ENCODE measurements around the gene POLE2.
A peak's percentile ranks its signal among the peaks of the same experiment; 100 is the strongest.

POLE2 gene

DNA sequence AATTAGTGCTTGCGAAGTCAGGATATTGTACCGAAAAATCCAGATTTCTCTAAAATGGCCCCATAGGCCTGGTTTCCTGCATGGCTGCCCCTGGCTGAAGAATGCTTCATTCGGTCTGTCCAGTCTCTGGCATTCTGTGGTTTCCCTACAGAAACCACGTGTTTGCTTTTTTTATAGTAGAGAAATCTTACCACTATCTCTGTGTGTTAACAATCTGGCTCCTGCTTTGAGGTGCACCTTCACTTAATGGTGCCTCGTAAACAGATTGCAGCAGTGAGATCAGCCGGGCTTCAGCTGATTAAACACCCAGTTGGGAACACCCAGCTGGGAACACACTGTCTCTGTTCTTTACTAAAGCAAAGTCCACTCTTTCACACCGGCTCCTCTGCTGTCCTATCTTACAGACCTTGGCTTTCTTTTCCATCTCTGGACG, 46.3 kb downstream of the POLE2 start:
- TF ChIP-seq RAD21 (IDR thresholded peaks at IDR 0.05; ENCODE audit: low read depth) (no peak), TEAD4 (IDR thresholded peaks at IDR 0.05) (no peak), TAF1 (IDR thresholded peaks at IDR 0.05; ENCODE audit: low read depth) (no peak), CEBPB (IDR thresholded peaks at IDR 0.05) (no peak), EGR1 (IDR thresholded peaks at IDR 0.05) (no peak), ZBTB7A (IDR thresholded peaks at IDR 0.05; ENCODE audit: low read depth) (no peak), FOXM1 (IDR thresholded peaks at IDR 0.05; ENCODE audit: borderline replicate concordance, low read depth) (no peak), NFIC (IDR thresholded peaks at IDR 0.05) (no peak), EP300 (IDR thresholded peaks at IDR 0.05; ENCODE audit: borderline replicate concordance) (no peak), REST (IDR thresholded peaks at IDR 0.05; ENCODE audit: low read depth) (no peak), TCF12 (IDR thresholded peaks at IDR 0.05; ENCODE audit: low read depth) (no peak)
- TF ChIP-seq, protein P1, sequence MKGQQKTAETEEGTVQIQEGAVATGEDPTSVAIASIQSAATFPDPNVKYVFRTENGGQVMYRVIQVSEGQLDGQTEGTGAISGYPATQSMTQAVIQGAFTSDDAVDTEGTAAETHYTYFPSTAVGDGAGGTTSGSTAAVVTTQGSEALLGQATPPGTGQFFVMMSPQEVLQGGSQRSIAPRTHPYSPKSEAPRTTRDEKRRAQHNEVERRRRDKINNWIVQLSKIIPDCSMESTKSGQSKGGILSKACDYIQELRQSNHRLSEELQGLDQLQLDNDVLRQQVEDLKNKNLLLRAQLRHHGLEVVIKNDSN (IDR thresholded peaks at IDR 0.05) = no peak

GRCh38 chr14:49640540-49641417, 47.2 kb downstream of the POLE2 start:
- TF ChIP-seq CEBPB (IDR thresholded peaks at IDR 0.05) (peak; percentile 87), NFIC (IDR thresholded peaks at IDR 0.05) (no peak), CREB1 (IDR thresholded peaks at IDR 0.05; ENCODE audit: low read depth) (no peak)

GRCh38 chr14:49637534-49638078, 50.4 kb downstream of the POLE2 start:
- TF ChIP-seq, protein P1 (IDR thresholded peaks at IDR 0.05) = no peak
- TF ChIP-seq ZBTB7A (IDR thresholded peaks at IDR 0.05; ENCODE audit: low read depth) = no peak

DNA sequence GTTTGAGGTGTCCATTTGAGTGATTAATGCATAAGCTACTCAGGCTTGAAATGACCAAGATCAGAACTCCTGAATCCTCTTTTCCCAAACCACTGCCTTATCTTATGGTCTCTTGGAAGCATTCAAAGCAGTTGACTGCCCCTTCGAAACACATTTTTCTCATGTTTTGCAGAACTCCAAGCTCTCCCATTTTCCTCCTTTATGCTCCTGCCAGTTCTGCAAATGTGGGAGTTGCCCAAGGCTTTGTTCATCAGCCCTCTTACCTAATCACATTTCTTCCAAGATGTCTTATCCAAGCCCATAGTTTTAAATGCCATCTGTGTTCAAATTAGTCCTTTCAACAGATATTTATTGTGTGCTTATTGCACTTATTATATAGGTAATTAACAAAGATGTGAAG, 51.1 kb downstream of the POLE2 start:
- TF ChIP-seq CREB1 (IDR thresholded peaks at IDR 0.05; ENCODE audit: low read depth) (no peak), EGR1 (IDR thresholded peaks at IDR 0.05) (no peak), TEAD4 (IDR thresholded peaks at IDR 0.05) (no peak), CEBPB (IDR thresholded peaks at IDR 0.05) (no peak), RAD21 (IDR thresholded peaks at IDR 0.05; ENCODE audit: low read depth) (no peak), TAF1 (IDR thresholded peaks at IDR 0.05; ENCODE audit: low read depth) (no peak), FOXM1 (IDR thresholded peaks at IDR 0.05; ENCODE audit: borderline replicate concordance, low read depth) (no peak), ZBTB7A (IDR thresholded peaks at IDR 0.05; ENCODE audit: low read depth) (no peak), EP300 (IDR thresholded peaks at IDR 0.05; ENCODE audit: borderline replicate concordance) (no peak), REST (IDR thresholded peaks at IDR 0.05; ENCODE audit: low read depth) (no peak), YY1 (IDR thresholded peaks at IDR 0.05; ENCODE audit: low read depth) (no peak), NFIC (IDR thresholded peaks at IDR 0.05) (no peak), TCF12 (IDR thresholded peaks at IDR 0.05; ENCODE audit: low read depth) (no peak)
- TF ChIP-seq, protein P2, sequence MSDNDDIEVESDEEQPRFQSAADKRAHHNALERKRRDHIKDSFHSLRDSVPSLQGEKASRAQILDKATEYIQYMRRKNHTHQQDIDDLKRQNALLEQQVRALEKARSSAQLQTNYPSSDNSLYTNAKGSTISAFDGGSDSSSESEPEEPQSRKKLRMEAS (IDR thresholded peaks at IDR 0.05) = no peak
- TF ChIP-seq, protein P1 (IDR thresholded peaks at IDR 0.05) = no peak

DNA sequence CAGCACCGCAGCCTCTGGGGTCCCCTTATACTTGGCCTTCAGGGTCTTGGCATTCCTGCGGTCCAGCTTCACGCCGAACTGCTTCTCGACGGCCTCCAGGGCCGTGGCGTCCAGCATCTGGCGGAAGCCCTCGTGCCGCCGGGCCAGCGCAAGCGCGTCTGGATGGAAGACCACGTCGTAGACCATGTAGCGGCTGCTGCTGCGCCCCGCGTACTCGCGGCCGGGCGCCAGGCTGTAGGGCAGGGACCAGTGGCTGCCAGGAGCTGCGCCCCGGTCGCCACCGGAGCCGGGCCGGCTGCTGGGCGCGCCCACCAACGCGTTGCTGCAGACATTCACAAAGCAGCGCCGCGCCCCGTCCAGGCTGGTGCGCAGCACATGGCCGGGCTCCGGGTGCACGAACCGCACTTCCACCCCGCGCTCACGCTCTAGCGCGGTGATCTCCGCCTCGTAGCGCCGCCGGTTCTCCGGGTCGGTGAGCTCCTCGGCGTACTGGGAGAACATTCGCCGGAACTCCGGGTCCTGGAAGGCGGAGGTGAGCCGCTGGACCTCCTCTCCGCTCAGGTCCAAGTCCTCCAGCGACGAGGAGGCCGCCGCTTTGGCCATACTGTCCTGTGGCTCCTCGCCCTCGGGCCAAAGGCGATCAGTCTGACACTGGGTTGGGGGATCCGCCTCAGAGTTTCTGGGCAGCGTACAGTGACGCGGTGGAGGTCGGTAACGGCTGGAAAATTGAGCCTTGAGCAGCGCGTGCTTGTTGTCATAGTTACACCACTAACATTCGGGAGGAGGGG, 53.3 kb downstream of the POLE2 start, which contains the start of gene DNAAF2:
Gene DNAAF2, minus strand, starts transcription at position 698 of the 788 bp plus-strand sequence. Its CDS starts 95 bp downstream, at position 603.
- TF ChIP-seq, protein P2 (IDR thresholded peaks at IDR 0.05) = peak; percentile 88
- peak; percentile 12; the same call in 1 of the 2 replicates for TF ChIP-seq TCF12 (IDR thresholded peaks at IDR 0.05; ENCODE audit: low read depth)
- TF ChIP-seq RAD21 (IDR thresholded peaks at IDR 0.05; ENCODE audit: low read depth) = no peak
